ENCODE results near the gene ELOVL3.

The ELOVL3 gene

DNA sequence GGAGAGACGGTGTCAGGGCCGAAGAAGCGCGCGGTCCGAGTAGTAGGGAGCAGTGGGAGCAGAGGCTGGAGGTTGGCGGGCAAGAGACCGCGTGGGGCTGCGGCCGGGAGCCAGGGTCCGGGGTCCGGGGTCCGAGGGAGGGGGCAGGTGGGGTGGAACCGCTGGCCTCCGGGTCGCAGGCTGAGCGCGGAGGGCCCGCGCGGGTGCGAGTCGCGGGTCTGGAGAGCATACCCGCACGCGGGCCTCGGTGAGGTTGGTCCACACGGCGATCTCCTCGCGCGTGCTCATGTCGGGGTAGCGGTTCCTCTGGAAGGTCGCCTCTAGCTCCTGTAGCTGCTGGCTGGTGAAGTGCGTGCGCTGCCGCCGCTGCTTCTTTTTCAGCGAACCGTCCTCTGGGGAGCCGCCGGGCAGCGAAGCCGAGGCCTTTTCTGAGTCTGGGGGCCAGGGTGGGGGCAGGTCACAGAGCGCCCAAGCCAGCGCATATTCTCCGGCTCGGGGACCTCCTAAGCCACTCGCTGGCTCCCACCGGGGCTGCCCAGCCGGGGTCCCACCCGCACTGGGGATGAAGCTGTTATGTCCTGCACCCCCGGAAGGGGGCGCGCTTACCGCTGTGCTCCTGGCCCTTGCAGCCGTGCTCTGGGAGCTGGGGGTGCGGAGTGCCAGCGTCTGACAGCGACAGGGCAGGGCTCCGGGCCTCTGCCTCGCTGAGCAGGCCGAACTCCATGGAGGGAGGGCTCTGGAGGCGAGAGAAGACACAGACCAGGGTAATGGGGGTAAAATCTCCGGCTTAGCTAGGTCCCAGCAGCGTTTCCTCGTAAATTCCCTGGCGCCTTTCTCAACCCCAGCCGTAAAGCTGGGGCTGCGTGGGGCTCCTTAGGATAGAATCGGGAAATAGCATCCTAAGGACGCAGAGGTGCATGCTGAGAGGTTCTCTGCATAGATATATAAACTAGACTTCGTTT lies 5.5 kb downstream of the ELOVL3 start:
- H3K4me1 ChIP-seq, result peaks cover 6% of the 10 kb centered on the region
- no peak overlapping the region for H3K4me3 ChIP-seq
- H3K9me3 ChIP-seq, result no peaks in the 10 kb centered on the region
- in situ Hi-C loops (cut with MboI; ENCODE audit: low sequenced_read_pairs), result no loop called here
- H3K27me3 ChIP-seq (ENCODE audit: low read depth), result peaks cover 1% of the 10 kb centered on the region; the same call in 1 of the 2 replicates
- no peaks in the 10 kb centered on the region for H3K36me3 ChIP-seq (replicated peaks)
- DNase-seq (ENCODE audit: low spot score in 2 of 2), result peak in 1 of 2 experiments; percentile 80

DNA sequence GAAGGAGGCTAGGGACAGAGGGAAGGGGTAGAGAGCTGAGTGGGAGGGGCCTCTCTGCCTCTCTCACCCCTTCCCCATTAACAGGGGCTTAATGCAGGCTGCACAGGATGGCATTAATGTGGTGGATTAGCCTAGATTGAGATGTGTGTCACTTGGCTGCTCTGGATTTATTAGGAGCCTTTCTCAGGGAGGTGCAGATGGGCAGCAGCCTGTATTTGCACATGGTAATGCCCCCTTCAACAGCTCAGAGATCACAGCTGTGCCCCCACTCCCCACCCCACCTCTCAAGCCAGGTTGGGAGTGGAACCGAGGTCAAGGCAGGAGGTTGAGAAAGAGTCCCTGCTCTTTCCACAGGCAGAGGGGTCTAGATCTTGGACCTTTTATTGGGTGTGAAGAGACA lies 7.9 kb downstream of the ELOVL3 start:
- DNase-seq (ENCODE audit: low spot score in 2 of 2), result no peak
- Histone ChIP-seq H3K27me3 (ENCODE audit: low read depth) (no peaks in the 10 kb centered on the region), H3K4me1 (peaks cover 6% of the 10 kb centered on the region), H3K9me3 (no peaks in the 10 kb centered on the region), H3K4me3 (no peak overlapping the region), H3K36me3 (replicated peaks) (no peaks in the 10 kb centered on the region)
- in situ Hi-C loops (cut with MboI; ENCODE audit: low sequenced_read_pairs), result no loop called here

DNA sequence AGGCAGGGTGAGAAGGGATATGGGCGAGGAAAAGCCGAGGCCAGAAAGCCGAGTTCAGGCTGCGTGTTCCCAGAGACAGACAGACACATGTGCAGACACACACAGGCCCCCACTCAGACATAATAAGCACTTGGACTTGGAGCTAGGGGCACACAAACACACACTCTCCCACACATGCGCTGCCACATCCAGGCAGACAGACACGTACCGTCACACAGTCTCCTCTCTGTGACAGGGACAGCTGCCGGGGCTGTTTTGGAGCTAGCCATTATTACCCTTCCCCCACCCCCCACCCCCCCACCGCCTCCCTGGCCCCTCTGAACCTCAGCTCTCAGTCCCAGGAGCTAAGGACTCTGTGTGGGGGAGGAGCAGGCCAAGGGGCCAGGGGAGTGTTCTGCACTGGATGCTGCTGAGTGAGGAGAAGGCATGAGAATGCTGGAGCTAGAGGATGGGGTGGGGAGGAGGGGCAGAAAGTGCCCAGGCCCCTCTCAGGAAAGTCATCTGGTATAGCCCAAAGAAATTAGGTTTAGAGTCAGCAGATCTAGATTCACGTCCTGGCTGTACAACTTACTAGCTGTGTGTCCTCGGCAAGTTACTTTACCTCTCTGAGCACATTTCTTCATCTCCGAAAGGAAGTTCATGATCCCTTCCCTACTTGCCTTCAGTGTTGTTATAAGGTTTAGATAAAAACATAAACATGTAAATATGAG lies 8.9 kb downstream of the ELOVL3 start:
- Histone ChIP-seq H3K4me1 (peaks cover 3% of the 10 kb centered on the region), H3K9me3 (no peaks in the 10 kb centered on the region), H3K4me3 (no peak overlapping the region), H3K36me3 (replicated peaks) (no peaks in the 10 kb centered on the region), H3K27me3 (ENCODE audit: low read depth) (no peaks in the 10 kb centered on the region)
- in situ Hi-C loops (cut with MboI; ENCODE audit: low sequenced_read_pairs), result no loop called here
- no peak for DNase-seq (ENCODE audit: low spot score in 2 of 2)

DNA sequence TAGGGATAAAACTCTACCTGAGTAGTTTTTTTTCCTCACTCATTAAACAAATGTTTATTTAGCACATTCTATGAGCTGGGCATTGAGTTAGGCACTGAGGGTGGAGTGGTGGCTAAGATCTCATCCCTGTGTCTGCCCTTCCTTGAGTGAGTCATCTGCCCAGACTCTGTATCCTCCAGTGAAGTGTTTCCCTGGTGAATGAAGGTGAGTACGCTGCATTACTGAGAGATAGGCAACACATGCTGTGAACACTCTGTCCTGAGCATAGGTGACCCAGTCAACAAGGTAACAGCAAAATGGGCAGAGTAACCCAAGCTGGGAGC lies 9.5 kb downstream of the ELOVL3 start:
- no peaks in the 10 kb centered on the region for H3K36me3 ChIP-seq (replicated peaks)
- no peaks in the 10 kb centered on the region for H3K4me1 ChIP-seq
- H3K27me3 ChIP-seq (ENCODE audit: low read depth), result no peaks in the 10 kb centered on the region
- in situ Hi-C loops (cut with MboI; ENCODE audit: low sequenced_read_pairs), result no loop called here
- no peak for DNase-seq (ENCODE audit: low spot score in 2 of 2)
- H3K4me3 ChIP-seq, result no peak overlapping the region
- H3K9me3 ChIP-seq, result no peaks in the 10 kb centered on the region

DNA sequence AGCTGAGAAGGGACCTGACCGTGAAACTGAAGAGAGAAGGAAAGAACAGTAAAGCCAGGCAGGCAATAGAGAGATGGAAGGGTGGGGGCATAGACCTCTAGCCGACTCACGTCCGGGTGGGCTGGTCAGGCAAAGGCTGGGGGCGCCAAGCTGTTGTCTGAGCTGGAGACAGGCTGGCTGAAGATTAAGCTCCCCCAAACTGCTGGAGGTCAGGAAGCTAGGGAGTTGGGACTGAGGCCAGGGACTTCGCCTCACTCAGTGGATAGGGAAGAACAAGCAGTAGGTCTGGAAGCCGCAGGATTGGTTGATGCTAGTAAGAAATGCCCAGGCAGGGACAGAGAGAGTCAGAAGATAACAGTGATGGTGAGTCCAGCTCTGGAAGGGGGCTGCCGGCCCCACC lies 9.9 kb downstream of the ELOVL3 start:
- no peaks in the 10 kb centered on the region for H3K27me3 ChIP-seq (ENCODE audit: low read depth)
- no peaks in the 10 kb centered on the region; the same call in 1 of the 2 replicates for H3K4me1 ChIP-seq
- in situ Hi-C loops (cut with MboI; ENCODE audit: low sequenced_read_pairs), result no loop called here
- no peaks in the 10 kb centered on the region for H3K9me3 ChIP-seq
- H3K4me3 ChIP-seq, result no peak overlapping the region
- no peaks in the 10 kb centered on the region for H3K36me3 ChIP-seq (replicated peaks)
- DNase-seq (ENCODE audit: low spot score in 2 of 2), result no peak

DNA sequence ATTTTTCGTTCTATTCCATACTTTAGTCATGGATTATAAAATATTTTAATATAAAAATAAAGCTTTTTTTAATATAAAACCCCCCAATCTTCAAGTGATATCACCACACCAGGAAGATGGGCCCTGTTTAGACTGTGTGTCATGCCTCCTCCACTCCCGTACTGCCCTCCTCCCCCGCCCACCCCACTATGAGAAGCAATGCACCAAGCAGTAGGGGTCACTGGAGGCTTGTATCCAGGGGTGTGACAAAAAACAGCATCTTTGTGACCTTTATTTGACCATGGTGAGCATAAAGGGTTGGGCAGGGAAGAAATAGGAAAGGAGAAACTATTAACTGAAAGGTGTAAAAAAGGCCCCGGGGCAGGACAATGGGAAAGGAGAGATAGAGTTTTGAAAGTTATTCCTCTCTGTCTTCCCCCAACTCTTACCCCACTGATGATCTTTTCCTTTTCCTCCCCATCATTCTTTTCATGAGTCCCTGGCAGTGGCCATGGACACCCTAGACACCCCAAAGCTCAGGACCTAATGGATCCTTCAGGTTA lies 11.7 kb downstream of the ELOVL3 start:
- no peaks in the 10 kb centered on the region for H3K9me3 ChIP-seq
- in situ Hi-C loops (cut with MboI; ENCODE audit: low sequenced_read_pairs), result no loop called here

DNA sequence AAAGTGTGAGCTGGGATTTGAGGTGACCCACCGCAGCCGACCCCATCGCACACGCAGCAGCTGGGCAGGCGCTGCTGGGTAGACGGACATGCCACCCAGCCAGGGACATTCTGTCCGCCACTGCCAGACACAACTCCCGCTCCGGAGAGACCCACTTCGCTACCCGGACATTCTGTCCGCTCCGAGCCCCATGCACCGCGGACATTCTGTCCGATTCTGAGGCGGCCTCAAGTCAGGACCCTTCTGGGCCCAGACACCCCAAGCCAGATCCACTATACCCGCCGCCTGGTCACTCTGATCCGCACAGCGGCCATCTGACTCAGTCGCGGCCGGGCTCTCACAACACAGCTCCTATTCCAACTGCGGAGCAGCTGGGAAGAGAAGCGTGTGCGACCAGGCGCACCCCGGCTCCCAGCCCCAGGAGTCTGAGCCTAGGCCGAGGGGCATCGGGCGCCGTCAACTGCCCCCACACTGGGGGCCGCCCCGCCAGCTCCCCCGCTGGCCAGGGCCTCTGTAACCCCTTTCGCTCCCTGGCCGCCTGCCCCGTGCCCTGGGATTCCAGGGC lies 14.4 kb downstream of the ELOVL3 start:
- H3K4me3 ChIP-seq, result no peak overlapping the region
- in situ Hi-C loops (cut with MboI; ENCODE audit: low sequenced_read_pairs), result no loop called here

More for the DNA sequence above, 11.7 kb downstream of the ELOVL3 start:
- H3K4me3 ChIP-seq, result no peak overlapping the region
- H3K36me3 ChIP-seq (replicated peaks), result no peaks in the 10 kb centered on the region
- H3K27me3 ChIP-seq (ENCODE audit: low read depth), result no peaks in the 10 kb centered on the region
- peaks cover 5% of the 10 kb centered on the region; the same call in 1 of the 2 replicates for H3K4me1 ChIP-seq
- DNase-seq (ENCODE audit: low spot score in 2 of 2), result no peak

DNA sequence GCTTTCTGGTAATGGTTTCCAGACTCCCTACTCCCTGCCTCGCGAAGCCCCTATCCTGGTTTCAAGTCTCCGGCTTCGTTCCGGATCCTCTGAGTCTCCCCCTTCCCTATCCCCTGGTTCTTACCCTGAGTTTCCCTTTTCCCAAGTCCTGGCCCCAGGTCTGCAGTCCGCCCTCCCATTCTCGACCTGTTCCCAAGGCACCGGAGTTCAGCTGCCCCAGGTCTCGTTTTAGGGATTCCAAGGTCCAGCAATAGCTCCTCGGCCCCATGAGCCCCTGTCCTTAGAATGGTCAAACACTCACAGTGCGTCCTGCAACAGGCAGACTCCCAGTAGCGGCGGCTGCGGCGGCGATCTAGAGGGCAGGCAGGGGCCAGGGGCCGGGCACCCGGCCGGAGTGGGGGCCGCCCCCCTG lies 14.9 kb downstream of the ELOVL3 start:
- DNase-seq (ENCODE audit: low spot score in 2 of 2), result no peak
- no peaks in the 10 kb centered on the region for H3K27me3 ChIP-seq (ENCODE audit: low read depth)
- H3K4me3 ChIP-seq, result peak overlapping the region; percentile 45
- no peaks in the 10 kb centered on the region; the same call in 1 of the 2 replicates for H3K36me3 ChIP-seq (replicated peaks)
- no peaks in the 10 kb centered on the region for H3K9me3 ChIP-seq
- in situ Hi-C loops (cut with MboI; ENCODE audit: low sequenced_read_pairs), result no loop called here
- H3K4me1 ChIP-seq, result peaks cover 12% of the 10 kb centered on the region

More for the DNA sequence above, 14.4 kb downstream of the ELOVL3 start:
- Histone ChIP-seq H3K9me3 (no peaks in the 10 kb centered on the region), H3K4me1 (peaks cover 12% of the 10 kb centered on the region), H3K27me3 (ENCODE audit: low read depth) (no peaks in the 10 kb centered on the region), H3K36me3 (replicated peaks) (no peaks in the 10 kb centered on the region; the same call in 1 of the 2 replicates)
- no peak for DNase-seq (ENCODE audit: low spot score in 2 of 2)

DNA sequence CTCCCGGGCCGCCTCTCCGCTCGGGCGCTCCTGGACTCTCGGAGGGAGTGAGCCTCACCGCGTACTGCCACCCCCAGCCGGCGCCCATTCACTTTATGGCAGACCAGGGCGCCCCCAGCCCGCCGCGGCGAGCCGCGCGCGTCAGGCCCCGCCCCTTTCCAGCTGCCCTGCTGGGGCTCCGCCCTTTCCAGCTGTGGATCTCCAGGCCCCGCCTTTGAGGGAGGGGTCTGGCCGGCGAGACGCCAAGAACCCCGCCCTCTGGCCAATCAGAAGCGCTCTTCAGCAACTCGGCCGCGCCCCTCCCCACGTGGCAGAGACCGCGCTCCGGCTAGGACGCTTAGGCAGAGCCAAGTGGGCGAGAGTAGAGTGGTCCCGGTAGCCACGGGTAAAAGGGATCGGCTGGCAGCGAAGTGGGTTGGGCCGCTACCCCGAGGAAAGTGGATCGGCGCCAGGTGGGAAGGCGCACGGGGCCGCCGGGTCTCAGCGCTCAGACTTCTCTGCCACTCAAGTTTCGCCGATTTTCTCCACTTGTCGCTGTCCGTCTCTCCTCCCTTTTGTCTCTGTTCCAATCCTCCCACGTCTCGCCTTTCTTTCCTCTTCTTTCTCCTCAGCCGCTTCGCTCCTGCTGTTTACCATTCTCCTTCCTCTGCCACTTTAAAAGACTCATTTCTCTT lies 15.5 kb downstream of the ELOVL3 start, which contains the start of gene PITX3:
PITX3 (minus strand) TSS at position 69 of the 674 bp plus-strand sequence. CDS start 9,432 bp downstream, outside the sequence.
- Histone ChIP-seq H3K27me3 (ENCODE audit: low read depth) (no peaks in the 10 kb centered on the region), H3K9me3 (no peaks in the 10 kb centered on the region), H3K4me3 (peak within 1 kb of the TSS; percentile 45)

DNA sequence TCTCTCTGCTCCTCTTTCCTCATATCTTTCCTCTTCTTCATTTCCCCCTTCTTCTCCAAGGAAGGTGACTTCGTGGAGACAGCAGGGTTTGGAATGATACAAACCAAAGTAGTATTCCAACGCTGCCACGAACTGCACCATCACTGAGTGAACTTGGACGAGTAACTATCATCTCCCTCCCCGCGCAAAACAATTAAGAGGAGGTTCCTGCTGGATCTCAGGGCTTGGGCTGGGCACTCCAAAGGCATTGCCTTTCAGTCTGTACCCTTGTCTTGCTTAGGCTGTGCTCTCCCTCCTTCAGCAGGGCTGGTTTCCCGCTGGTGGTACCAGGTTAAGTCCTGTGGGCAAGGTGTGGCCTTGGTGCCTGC lies 16.0 kb downstream of the ELOVL3 start:
- in situ Hi-C loops (cut with MboI; ENCODE audit: low sequenced_read_pairs), result no loop called here
- peaks cover 4% of the 10 kb centered on the region for H3K36me3 ChIP-seq (replicated peaks)
- H3K27me3 ChIP-seq (ENCODE audit: low read depth), result no peaks in the 10 kb centered on the region
- H3K9me3 ChIP-seq, result no peaks in the 10 kb centered on the region
- H3K4me3 ChIP-seq, result peak overlapping the region; percentile 45
- no peak for DNase-seq (ENCODE audit: low spot score in 2 of 2)
- peaks cover 22% of the 10 kb centered on the region for H3K4me1 ChIP-seq

More for the DNA sequence above, 15.5 kb downstream of the ELOVL3 start, which contains the start of gene PITX3:
- peak; percentile 89 to 96 for DNase-seq (ENCODE audit: low spot score in 2 of 2)
- Histone ChIP-seq H3K36me3 (replicated peaks) (peaks cover under 1% of the 10 kb centered on the region), H3K4me1 (peaks cover 17% of the 10 kb centered on the region)
- in situ Hi-C loops (cut with MboI; ENCODE audit: low sequenced_read_pairs), result no loop called here

DNA sequence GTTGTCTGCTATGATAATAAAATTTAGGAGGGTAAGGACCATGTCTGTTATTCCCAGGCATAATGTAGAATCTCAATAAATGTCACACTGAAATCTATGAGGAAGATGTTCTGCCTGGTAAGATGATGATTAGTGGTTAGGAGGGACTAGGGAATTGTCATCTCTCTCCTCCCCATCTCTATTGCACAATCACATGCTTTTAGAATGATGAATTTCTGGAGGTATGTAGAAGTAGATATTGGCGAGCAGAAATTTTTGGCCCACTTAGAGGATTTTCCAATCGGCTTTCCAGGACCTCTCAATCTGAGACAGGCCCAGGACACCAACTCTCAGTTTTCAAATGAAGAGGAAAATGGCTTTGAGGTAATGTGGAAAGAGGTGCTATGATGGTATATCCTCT lies 17.2 kb downstream of the ELOVL3 start:
- no peaks in the 10 kb centered on the region for H3K9me3 ChIP-seq
- no peak for DNase-seq (ENCODE audit: low spot score in 2 of 2)
- peaks cover 22% of the 10 kb centered on the region for H3K4me1 ChIP-seq
- H3K36me3 ChIP-seq (replicated peaks), result peaks cover 4% of the 10 kb centered on the region
- no peak overlapping the region for H3K4me3 ChIP-seq
- H3K27me3 ChIP-seq (ENCODE audit: low read depth), result no peaks in the 10 kb centered on the region
- in situ Hi-C loops (cut with MboI; ENCODE audit: low sequenced_read_pairs), result no loop called here

DNA sequence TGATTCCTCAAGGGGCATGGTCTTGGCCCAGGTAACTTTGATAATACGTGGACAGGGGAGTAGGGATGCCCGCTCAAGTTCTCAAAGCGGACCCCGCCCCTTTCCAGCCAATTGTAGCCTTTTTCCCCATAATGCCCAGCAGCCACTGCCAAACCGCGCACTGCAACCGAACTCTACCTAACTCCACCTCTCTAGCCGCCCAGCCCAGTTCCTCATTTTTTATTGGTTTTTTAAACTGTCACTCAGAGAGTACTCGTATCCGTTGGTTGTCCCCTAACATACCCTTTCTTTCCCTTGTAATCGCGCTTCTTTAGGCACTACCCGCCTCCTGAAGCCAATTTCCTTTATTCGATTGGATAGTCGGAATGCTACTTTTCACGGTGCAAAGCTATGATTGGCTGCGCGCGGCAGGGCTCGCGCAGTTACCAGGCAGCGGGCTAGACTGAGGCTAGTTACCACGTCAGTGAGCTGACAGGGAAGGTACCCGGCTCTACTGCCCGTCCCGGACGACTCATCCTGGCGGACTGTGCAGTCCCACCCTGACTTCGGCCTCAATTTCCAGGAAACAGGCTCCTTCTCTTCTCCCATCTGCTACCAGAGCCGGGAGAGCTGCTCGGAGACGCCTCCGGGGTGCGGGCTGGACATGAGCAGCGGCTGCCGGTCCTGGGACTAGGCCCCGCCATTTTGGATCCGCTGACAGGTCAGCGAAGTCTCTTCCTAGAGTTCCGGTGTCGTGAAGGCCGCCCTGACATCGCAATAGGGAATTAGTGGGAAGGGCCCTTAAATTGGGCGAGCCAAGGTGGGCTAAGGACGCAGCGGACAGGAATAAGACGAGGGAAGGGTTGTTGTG lies 19.2 kb downstream of the ELOVL3 start, which contains the start of gene GBF1:
GBF1 (plus strand) TSS at position 451 of the 850 bp plus-strand sequence. CDS start 13,407 bp downstream, outside the sequence.
- peaks cover 22% of the 10 kb centered on the region for H3K4me1 ChIP-seq
- DNase-seq (ENCODE audit: low spot score in 2 of 2), result peak; percentile 96 to 100
- peaks cover 4% of the 10 kb centered on the region for H3K36me3 ChIP-seq (replicated peaks)
- in situ Hi-C loops (cut with MboI; ENCODE audit: low sequenced_read_pairs), result no loop called here
- no peaks in the 10 kb centered on the region for H3K27me3 ChIP-seq (ENCODE audit: low read depth)
- H3K4me3 ChIP-seq, result peak within 1 kb of the TSS; percentile 92
- H3K9me3 ChIP-seq, result no peaks in the 10 kb centered on the region
